GM19455 (cell line): ENCODE data around the gene ERCC6L2.
A peak's percentile ranks its signal among the peaks of the same experiment; 100 is the strongest.

Experiments used
- ATAC-seq: cut with Tn5 transposase; IDR thresholded peaks from one replicate; pipeline ENCODE4 v1.9.1; 2021; ENCODE audit not compliant: unreplicated experiment

Gene ERCC6L2

GRCh38 chr9:95875305-95876137, at the start of gene ERCC6L2:
Gene ERCC6L2 (plus strand): TSS chr9:95875691. CDS start chr9:95876039, 348 bp downstream.
- ATAC-seq, result peak; percentile 88

- ATAC-seq, result no peak
Observed at GRCh38 chr9:95826183-95826838, 49.2 kb upstream of the ERCC6L2 start.

- no peak for ATAC-seq
Observed at GRCh38 chr9:95830768-95831167, 44.7 kb upstream of the ERCC6L2 start.

GRCh38 chr9:95831810-95832209, 43.7 kb upstream of the ERCC6L2 start:
- no peak for ATAC-seq

- no peak for ATAC-seq
Observed at GRCh38 chr9:95833546-95834178, 41.8 kb upstream of the ERCC6L2 start.

GRCh38 chr9:95834281-95834907, 41.1 kb upstream of the ERCC6L2 start:
- no peak for ATAC-seq

GRCh38 chr9:95835393-95835792, 40.1 kb upstream of the ERCC6L2 start:
- ATAC-seq, result no peak

- ATAC-seq, result no peak
Observed at GRCh38 chr9:95836072-95836471, 39.4 kb upstream of the ERCC6L2 start.

- ATAC-seq, result no peak
Observed at GRCh38 chr9:95839012-95839411, 36.5 kb upstream of the ERCC6L2 start.

- no peak for ATAC-seq
Observed at GRCh38 chr9:95840074-95840473, 35.4 kb upstream of the ERCC6L2 start.

- ATAC-seq, result no peak
Observed at GRCh38 chr9:95841377-95841776, 34.1 kb upstream of the ERCC6L2 start.

- ATAC-seq, result no peak
Observed at GRCh38 chr9:95845751-95846150, 29.7 kb upstream of the ERCC6L2 start.

GRCh38 chr9:95848764-95849163, 26.7 kb upstream of the ERCC6L2 start:
- ATAC-seq, result no peak

- ATAC-seq, result peak; percentile 98
Observed at GRCh38 chr9:95852059-95853032, 23.1 kb upstream of the ERCC6L2 start.

GRCh38 chr9:95854386-95855020, 21.0 kb upstream of the ERCC6L2 start:
- ATAC-seq, result no peak

- no peak for ATAC-seq
Observed at GRCh38 chr9:95855961-95856360, 19.5 kb upstream of the ERCC6L2 start.

GRCh38 chr9:95857124-95857523, 18.4 kb upstream of the ERCC6L2 start:
- no peak for ATAC-seq

- no peak for ATAC-seq
Observed at GRCh38 chr9:95857896-95858295, 17.6 kb upstream of the ERCC6L2 start.

GRCh38 chr9:95862343-95862742, 13.1 kb upstream of the ERCC6L2 start:
- no peak for ATAC-seq
